Sciatic nerve (tissue), 2 donors: ENCODE results near the gene TRAF4. TPM values are rescaled to one million over a fixed set of nuclear protein-coding genes. Genes with fewer than 3 reads are reported as not detected.
A peak's percentile ranks its signal among the peaks of the same experiment; 100 is the strongest.

Experiments
- ATAC-seq: fragments of 200-7000 bp; cut with Tn5 transposase; one replicate; pipeline ENCODE4 v1.9.1; 2020; ENCODE audit warnings: mild to moderate bottlenecking, moderate library complexity
- DNase-seq: peaks from one replicate; pipeline ENCODE4 v3.0.0-alpha.2; 2020; ENCODE audit warnings: low spot score
- intact Hi-C: fragments of 100-400 bp; cut with DNase I; formaldehyde crosslinking; loops from one replicate; pipeline ENCODE4 v1.14.2; 2022
- total RNA-seq: library from RNA; stranded (reverse); fragmentation: NEBNext Ultra II Directional; extraction: Animal tissue kit (Norgen Biotek cat#: 25700); gene quantifications from one replicate; pipeline ENCODE4 v1.2.1, GENCODE V29; 2021
- donor health status: DM: no; HTN: no; CAD: no.
- donor health status: DM: no; HTN: no; CAD: no.

The TRAF4 gene
- total RNA-seq, 1 donor from 2014 or later, result 39.2 TPM

- ATAC-seq, result peak; percentile 58
- peak; percentile 81 for DNase-seq
- intact Hi-C loops, result no loop called here
These were observed 1.4 kb downstream of the TRAF4 start for GRCh38 chr17:28744972-28745785.

- intact Hi-C loops, result no loop called here
- no peak for DNase-seq
- no peak for ATAC-seq
These were observed 2.1 kb downstream of the TRAF4 start for GRCh38 chr17:28745786-28746411.

- no peak for DNase-seq
- intact Hi-C loops, result no loop called here
- no peak for ATAC-seq
These were observed 2.8 kb downstream of the TRAF4 start for GRCh38 chr17:28746611-28747050.

DNA sequence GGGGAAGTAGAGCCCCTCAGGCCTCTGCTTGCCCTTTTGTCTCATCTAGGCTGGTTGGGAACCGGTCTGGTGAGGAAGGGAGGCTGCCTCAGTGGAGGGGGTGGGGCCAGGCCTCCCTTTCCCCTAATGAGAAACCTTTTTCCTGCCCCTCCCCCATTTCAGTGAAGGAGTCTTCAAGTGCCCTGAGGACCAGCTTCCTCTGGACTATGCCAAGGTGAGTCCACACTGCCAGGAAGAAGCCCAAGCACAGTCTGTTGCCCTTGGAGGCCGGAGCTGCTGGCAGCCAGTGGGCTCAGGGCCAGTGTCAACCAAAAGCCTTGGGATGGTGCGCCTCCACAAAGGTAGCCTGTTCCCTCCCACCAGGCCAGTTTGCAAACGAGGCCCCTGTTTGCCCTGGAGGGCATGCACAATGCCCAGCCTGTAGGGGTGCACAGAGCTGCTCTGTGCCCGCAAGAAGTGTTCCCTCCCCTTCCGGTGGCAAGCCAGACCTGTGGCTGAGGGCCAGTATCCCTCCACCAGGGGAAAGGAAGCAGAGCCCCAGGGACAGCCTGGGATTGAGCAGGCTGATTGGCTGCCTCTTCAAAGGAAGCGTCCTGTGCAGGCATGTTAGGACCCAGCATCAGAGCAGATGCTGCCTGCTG, 3.4 kb downstream of the TRAF4 start:
- ATAC-seq (no peak), DNase-seq (no peak)
- intact Hi-C loops, result no loop called here

DNA sequence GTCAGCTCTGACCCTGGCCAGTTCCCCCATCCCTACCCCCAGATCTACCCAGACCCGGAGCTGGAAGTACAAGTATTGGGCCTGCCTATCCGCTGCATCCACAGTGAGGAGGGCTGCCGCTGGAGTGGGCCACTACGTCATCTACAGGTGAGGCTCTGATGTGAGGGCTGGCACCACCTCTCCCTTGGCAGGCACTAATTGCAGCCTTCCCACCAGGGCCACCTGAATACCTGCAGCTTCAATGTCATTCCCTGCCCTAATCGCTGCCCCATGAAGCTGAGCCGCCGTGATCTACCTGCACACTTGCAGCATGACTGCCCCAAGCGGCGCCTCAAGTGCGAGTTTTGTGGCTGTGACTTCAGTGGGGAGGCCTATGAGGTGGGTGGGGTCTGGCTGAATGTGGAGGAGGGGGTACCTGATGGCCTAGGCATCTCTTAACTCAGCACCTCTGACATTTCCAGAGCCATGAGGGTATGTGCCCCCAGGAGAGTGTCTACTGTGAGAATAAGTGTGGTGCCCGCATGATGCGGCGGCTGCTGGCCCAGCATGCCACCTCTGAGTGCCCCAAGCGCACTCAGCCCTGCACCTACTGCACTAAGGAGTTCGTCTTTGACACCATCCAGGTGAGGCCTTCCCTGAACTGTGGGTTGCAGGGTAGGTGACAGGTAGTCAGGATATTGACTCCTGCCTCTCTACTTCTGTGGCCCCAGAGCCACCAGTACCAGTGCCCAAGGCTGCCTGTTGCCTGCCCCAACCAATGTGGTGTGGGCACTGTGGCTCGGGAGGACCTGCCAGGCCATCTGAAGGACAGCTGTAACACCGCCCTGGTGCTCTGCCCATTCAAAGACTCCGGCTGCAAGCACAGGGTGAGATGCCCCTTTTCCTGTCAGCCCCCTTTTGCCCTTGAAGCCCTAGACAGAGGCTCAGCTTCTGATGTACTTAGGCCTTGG, 4.3 kb downstream of the TRAF4 start:
- ATAC-seq, result no peak
- no peak for DNase-seq
- intact Hi-C loops, result no loop called here

GRCh38 chr17:28748852-28749515, 5.2 kb downstream of the TRAF4 start:
- intact Hi-C loops, result no loop called here
- ATAC-seq (no peak), DNase-seq (peak; percentile 63)

GRCh38 chr17:28749516-28750177, 5.8 kb downstream of the TRAF4 start:
- intact Hi-C loops, result no loop called here
- no peak for ATAC-seq
- no peak for DNase-seq

- ATAC-seq, result peak; percentile 68
These were observed 6.6 kb downstream of the TRAF4 start for GRCh38 chr17:28750178-28751047.

GRCh38 chr17:28751600-28752366, 8.0 kb downstream of the TRAF4 start:
- no peak for DNase-seq
- intact Hi-C loops, result no loop called here
- ATAC-seq, result no peak

More at GRCh38 chr17:28750178-28751047, 6.6 kb downstream of the TRAF4 start:
- peak; percentile 96 for DNase-seq
- intact Hi-C loops, result no loop called here

DNA sequence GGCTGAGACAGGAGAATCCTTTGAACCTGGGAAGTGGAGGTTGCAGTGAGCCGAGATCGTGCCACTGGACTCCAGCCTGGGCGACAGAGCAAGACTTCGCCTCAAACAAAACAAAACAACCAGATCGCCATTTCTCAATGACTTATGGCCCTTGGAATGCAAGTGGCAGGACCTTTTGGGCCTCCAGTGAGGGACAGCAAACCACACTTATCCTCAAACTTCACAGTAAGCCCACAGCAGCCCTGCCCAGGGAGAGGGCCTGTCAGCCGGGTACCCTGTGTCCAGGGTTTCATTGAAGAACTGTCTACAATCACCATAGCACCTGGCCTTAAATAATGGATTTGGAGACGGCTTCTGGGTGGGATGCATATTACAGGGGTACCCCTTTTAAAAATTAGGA, 11.7 kb downstream of the TRAF4 start:
- DNase-seq, result peak; percentile 39
- no peak for ATAC-seq
- intact Hi-C loops, result no loop called here

DNA sequence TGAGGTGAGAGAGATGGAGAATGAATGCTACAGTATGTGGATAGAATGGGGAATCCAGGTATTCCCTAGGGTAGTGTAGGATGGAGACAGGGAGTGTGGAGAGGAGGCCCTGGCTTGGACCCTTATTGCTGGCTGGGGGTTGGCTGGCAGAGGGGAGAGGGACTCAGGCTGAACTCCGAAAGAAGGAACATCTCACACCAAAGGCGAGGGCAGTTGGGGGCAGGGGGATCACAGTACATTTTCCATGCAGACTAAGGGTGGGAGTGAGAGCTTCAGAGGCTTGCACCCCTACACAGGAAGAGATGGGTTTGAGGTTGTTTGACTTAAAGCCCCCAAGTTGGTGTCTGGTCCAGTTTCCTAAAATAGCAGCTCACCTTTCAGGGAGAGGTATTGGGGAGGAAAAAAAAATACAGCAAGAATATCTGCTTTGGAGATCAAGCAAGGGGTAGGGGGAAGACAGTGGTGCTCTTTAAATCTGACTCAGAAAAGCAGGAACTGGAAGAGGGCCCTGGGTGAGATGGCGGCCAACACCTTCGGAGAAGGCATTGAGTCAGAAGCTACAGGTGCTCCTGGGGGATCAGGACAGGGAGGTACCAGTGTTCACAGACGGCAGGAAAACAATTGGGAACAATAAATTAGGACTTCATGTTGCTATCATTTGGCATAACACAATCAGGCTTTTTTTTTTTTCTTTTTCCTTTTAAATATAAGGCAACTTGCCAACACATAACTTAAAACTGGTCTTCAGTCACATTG, 12.4 kb downstream of the TRAF4 start:
- DNase-seq (peak; percentile 34), ATAC-seq (no peak)
- intact Hi-C loops, result no loop called here

GRCh38 chr17:28758411-28759121, 14.8 kb downstream of the TRAF4 start:
- intact Hi-C loops, result no loop called here
- ATAC-seq, result peak; percentile 12
- DNase-seq, result no peak

- ATAC-seq, result peak; percentile 23
- intact Hi-C loops, result no loop called here
- no peak for DNase-seq
These were observed 15.6 kb downstream of the TRAF4 start for GRCh38 chr17:28759256-28759865.
